HepG2 (cell line): Measurements from ENCODE around the gene LRIG1. TPM values are rescaled to one million over a fixed set of nuclear protein-coding genes. Genes with fewer than 3 reads are reported as not detected.

Source experiments
- CEBPB ChIP-seq: IDR thresholded peaks from 2 replicates; pipeline ENCODE4 v1.6.1; 2011; ENCODE audit warnings: low read depth, low read length, improper control_type of control experiment, borderline replicate concordance
- JARID2 ChIP-seq: sonication (generic); formaldehyde crosslinking; IDR thresholded peaks from 2 replicates; pipeline ENCODE4 v1.8.1; 2023; ENCODE audit warnings: missing genetic modification reagents, inconsistent platforms; ENCODE audit not compliant: insufficient replicate concordance
- KDM2A ChIP-seq: sonication (generic); formaldehyde crosslinking; IDR thresholded peaks from 2 replicates; pipeline ENCODE4 v1.4.0; 2020; ENCODE audit warnings: low read depth, missing genetic modification reagents, borderline replicate concordance
- MATR3 ChIP-seq: sonication (generic); formaldehyde crosslinking; IDR thresholded peaks from 2 replicates; pipeline ENCODE4 v1.4.0; 2020; ENCODE audit warnings: missing genetic modification reagents
- MED1 ChIP-seq: sonication (generic); formaldehyde crosslinking; IDR thresholded peaks from 2 replicates; pipeline ENCODE4 v1.4.0; 2020; ENCODE audit warnings: missing genetic modification reagents
- NFKBIZ ChIP-seq: IDR thresholded peaks from 2 replicates; pipeline ENCODE4 v1.6.1; 2018; ENCODE audit warnings: missing genetic modification reagents, missing compliant biosample characterization
- RERE ChIP-seq: IDR thresholded peaks from 2 replicates; pipeline ENCODE4 v1.6.1; 2016; ENCODE audit warnings: low read depth, missing genetic modification reagents, missing compliant biosample characterization
- RFX1 ChIP-seq: fragments of 450-650 bp; IDR thresholded peaks from 2 replicates; pipeline ENCODE4 v1.6.1; 2017
- RFXAP ChIP-seq: sonication (generic); formaldehyde crosslinking; IDR thresholded peaks from 2 replicates; pipeline ENCODE4 v1.4.0; 2020; ENCODE audit warnings: missing genetic modification reagents, borderline replicate concordance
- SCMH1 ChIP-seq: sonication (generic); formaldehyde crosslinking; IDR thresholded peaks from 2 replicates; pipeline ENCODE4 v1.9.0; 2021; ENCODE audit warnings: missing genetic modification reagents, mild to moderate bottlenecking, borderline replicate concordance
- SSRP1 ChIP-seq: IDR thresholded peaks from 2 replicates; pipeline ENCODE4 v1.6.1; 2016; ENCODE audit warnings: control low read depth
- TEAD3 ChIP-seq: optimal IDR thresholded peaks from 2 replicates; pipeline ENCODE3; 2016; ENCODE audit warnings: borderline replicate concordance
- ZNF101 ChIP-seq: sonication (generic); formaldehyde crosslinking; IDR thresholded peaks from 2 replicates; pipeline ENCODE4 v1.4.0; 2020; ENCODE audit warnings: mild to moderate bottlenecking, low read depth, missing genetic modification reagents, borderline replicate concordance
- ZNF430 ChIP-seq: sonication (generic); formaldehyde crosslinking; IDR thresholded peaks from 2 replicates; pipeline ENCODE4 v1.9.0; 2021; ENCODE audit warnings: mild to moderate bottlenecking, missing genetic modification reagents
- polyA plus RNA-seq, 8 experiments: library from polyadenylated mRNA; depleted of rRNA in 3 of 8; stranded (reverse) in 7 of 8; unstranded in 1 of 8; fragments of >200 nt; fragmentation: Illumina TruSeq in 4 of 8; extraction: Trizol in 4 of 8; gene quantifications; 2 replicates each; pipeline versions ENCODE4 v1.2.1 to v1.2.3, GENCODE V29; 2011 to 2016; ENCODE audit warnings: low read depth in 4 of 8, missing spikeins in 1 of 8, mixed read lengths in 1 of 8; ENCODE audit not compliant: insufficient read depth in 1 of 8
- total RNA-seq, 5 experiments: library from RNA; depleted of rRNA; stranded (reverse); fragments of >200 nt; fragmentation: Illumina TruSeq; extraction: Trizol; gene quantifications; 2 replicates each; pipeline ENCODE4 v1.2.3, GENCODE V29; 2016; ENCODE audit warnings: low read depth in 1 of 5
- TF ChIP-seq, protein P1 (sequence below): sonication (generic); formaldehyde crosslinking; IDR thresholded peaks from 2 replicates; pipeline ENCODE4 v1.4.0; 2020; ENCODE audit warnings: missing genetic modification reagents, borderline replicate concordance
- TF ChIP-seq, protein P2 (sequence below): IDR thresholded peaks from 2 replicates; pipeline ENCODE4 v1.6.1; 2016
- TF ChIP-seq, protein P3 (sequence below): IDR thresholded peaks from 2 replicates; pipeline ENCODE4 v1.6.1; 2018; ENCODE audit warnings: missing genetic modification reagents, mild to moderate bottlenecking, missing compliant biosample characterization

The LRIG1 gene
- total and polyA plus RNA-seq, 2 of the 13 experiments (the other 11 are each of a cell fraction or from before 2014, with no cell fraction given), result 17.8 to 24.8 TPM

DNA sequence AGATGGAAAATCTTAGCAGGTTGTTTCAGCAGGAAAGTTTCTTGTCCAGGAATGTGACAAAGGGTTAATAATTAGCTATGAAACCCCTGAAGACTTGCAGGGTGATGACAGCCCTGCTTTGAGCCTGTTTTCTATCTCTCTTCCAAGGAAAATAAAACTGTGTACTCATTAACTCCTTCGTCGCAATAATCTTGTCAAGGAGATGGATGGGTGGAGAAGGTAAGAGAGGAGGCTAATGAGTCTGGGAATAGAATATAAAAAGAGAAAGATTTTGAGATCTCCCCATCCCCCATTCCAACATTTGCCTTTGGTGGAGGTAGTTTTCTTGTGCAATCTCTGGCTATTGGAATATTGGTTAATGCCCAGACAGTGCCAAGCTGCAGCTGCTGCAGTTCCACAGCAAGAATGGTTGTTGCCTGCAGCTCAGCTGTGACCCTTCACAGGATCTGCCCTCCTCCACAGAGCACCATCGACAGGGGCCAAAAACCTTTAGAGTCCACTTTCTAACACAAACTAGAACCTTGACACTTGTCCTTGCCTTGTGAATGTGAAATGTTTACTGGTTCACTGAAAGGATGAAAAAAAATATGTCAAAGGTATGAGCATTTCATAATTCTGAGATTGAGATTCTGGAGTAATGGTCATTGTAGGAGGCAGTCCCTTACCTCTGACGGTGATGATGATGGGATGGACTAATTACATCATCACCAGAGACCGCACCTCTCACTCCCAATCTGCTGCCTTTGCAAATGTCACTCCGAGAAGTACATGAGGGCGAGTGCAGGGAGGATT, 4.2 kb upstream of the LRIG1 start (continued):
- TF ChIP-seq, protein P1, sequence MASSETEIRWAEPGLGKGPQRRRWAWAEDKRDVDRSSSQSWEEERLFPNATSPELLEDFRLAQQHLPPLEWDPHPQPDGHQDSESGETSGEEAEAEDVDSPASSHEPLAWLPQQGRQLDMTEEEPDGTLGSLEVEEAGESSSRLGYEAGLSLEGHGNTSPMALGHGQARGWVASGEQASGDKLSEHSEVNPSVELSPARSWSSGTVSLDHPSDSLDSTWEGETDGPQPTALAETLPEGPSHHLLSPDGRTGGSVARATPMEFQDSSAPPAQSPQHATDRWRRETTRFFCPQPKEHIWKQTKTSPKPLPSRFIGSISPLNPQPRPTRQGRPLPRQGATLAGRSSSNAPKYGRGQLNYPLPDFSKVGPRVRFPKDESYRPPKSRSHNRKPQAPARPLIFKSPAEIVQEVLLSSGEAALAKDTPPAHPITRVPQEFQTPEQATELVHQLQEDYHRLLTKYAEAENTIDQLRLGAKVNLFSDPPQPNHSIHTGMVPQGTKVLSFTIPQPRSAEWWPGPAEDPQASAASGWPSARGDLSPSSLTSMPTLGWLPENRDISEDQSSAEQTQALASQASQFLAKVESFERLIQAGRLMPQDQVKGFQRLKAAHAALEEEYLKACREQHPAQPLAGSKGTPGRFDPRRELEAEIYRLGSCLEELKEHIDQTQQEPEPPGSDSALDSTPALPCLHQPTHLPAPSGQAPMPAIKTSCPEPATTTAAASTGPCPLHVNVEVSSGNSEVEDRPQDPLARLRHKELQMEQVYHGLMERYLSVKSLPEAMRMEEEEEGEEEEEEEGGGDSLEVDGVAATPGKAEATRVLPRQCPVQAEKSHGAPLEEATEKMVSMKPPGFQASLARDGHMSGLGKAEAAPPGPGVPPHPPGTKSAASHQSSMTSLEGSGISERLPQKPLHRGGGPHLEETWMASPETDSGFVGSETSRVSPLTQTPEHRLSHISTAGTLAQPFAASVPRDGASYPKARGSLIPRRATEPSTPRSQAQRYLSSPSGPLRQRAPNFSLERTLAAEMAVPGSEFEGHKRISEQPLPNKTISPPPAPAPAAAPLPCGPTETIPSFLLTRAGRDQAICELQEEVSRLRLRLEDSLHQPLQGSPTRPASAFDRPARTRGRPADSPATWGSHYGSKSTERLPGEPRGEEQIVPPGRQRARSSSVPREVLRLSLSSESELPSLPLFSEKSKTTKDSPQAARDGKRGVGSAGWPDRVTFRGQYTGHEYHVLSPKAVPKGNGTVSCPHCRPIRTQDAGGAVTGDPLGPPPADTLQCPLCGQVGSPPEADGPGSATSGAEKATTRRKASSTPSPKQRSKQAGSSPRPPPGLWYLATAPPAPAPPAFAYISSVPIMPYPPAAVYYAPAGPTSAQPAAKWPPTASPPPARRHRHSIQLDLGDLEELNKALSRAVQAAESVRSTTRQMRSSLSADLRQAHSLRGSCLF (CRISPR knock-in tag), result no peak
- TF ChIP-seq MATR3 (CRISPR knock-in tag) (no peak), KDM2A (no peak), RFX1 (no peak), RFXAP (CRISPR knock-in tag) (no peak), JARID2 (no peak), TEAD3 (no peak), CEBPB (peak; percentile 81), ZNF101 (CRISPR knock-in tag) (no peak), RERE (CRISPR knock-in tag) (no peak), ZNF430 (CRISPR knock-in tag) (no peak), MED1 (CRISPR knock-in tag) (0 out of 2 replicates have a peak, but pooled peaks have one; percentile 17), SCMH1 (CRISPR knock-in tag) (no peak), NFKBIZ (no peak), SSRP1 (no peak)
- TF ChIP-seq, protein P2, sequence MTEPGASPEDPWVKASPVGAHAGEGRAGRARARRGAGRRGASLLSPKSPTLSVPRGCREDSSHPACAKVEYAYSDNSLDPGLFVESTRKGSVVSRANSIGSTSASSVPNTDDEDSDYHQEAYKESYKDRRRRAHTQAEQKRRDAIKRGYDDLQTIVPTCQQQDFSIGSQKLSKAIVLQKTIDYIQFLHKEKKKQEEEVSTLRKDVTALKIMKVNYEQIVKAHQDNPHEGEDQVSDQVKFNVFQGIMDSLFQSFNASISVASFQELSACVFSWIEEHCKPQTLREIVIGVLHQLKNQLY, result no peak
- TF ChIP-seq, protein P3, sequence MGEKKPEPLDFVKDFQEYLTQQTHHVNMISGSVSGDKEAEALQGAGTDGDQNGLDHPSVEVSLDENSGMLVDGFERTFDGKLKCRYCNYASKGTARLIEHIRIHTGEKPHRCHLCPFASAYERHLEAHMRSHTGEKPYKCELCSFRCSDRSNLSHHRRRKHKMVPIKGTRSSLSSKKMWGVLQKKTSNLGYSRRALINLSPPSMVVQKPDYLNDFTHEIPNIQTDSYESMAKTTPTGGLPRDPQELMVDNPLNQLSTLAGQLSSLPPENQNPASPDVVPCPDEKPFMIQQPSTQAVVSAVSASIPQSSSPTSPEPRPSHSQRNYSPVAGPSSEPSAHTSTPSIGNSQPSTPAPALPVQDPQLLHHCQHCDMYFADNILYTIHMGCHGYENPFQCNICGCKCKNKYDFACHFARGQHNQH (CRISPR knock-in tag), result no peak; the same call in 1 of the 2 replicates
